HCT116 (cell line): ENCODE measurements around the gene NFATC1. TPM values are rescaled to one million over a fixed set of nuclear protein-coding genes. Genes with fewer than 3 reads are reported as not detected.

Experiments used
- ATAC-seq: fragments of 200-7000 bp; cut with Tn5 transposase; 2 replicates; pipeline ENCODE4 v1.9.1; 2020; ENCODE audit warnings: mild to moderate bottlenecking, moderate library complexity
- BruUV-seq: library from RNA; stranded (reverse); fragments of 400-500 nt; replicated peaks from 2 replicates; lab custom pipeline; 2021; lab: Mats Ljungman, UMichigan
- CTCF ChIA-PET: fragments of 300-600 bp; sonication (Branson Sonifier 250); formaldehyde crosslinking; loops from one replicate; lab custom pipeline; 2021; ENCODE audit warnings: antibody characterized with exemption; lab: Charles Lee
- POLR2A ChIA-PET: fragments of 300-600, 350-600 bp; sonication (Branson Sonifier 250); formaldehyde crosslinking; loops from one replicate; lab custom pipeline; 2021; ENCODE audit warnings: antibody characterized with exemption; lab: Charles Lee
- RAD21 ChIA-PET, 2 experiments: fragments of 300-600 bp; sonication (Branson Sonifier 250); formaldehyde crosslinking; loops; one replicate each; lab custom pipeline; 2023; ENCODE audit warnings: low total read pairs in 2 of 2; ENCODE audit not compliant: uncharacterized antibody in 2 of 2, unreplicated experiment in 2 of 2, low non-redundant PET in 1 of 2; lab: Charles Lee
- DNase-seq: peaks from one replicate; pipeline ENCODE4 v3.0.0-alpha.2; 2010; ENCODE audit warnings: low read depth, low spot score
- H2AFZ ChIP-seq: fragments of 200-600 bp; shearing (Covaris generic), sonication (generic); 2 replicates; pipeline ENCODE4 v1.6.1; 2017; ENCODE audit warnings: low read depth, mixed run types, mixed read lengths, antibody characterized with exemption, low read length; ENCODE audit not compliant: poor library complexity, severe bottlenecking
- H3K27ac ChIP-seq: 2 replicates; pipeline ENCODE4 v1.5.1; 2012; ENCODE audit warnings: low read depth, low read length
- H3K27me3 ChIP-seq: fragments of 200-600 bp; sonication (generic); 2 replicates; pipeline ENCODE4 v1.6.1; 2016; ENCODE audit warnings: mixed run types, low read length, mixed read lengths; ENCODE audit not compliant: insufficient read depth
- H3K36me3 ChIP-seq, 2 experiments: fragments of 200-500 bp in 1 of 2; fragments of 200-600 bp in 1 of 2; sonication (Bioruptor generic) in 1 of 2; sonication (generic) in 1 of 2; 2 replicates each; pipeline versions ENCODE4 v1.5.1 to v1.6.1; 2014 to 2016; ENCODE audit warnings: low read length in 2 of 2, inconsistent platforms in 1 of 2, mixed read lengths in 1 of 2, mixed run types in 1 of 2; ENCODE audit not compliant: insufficient read depth in 2 of 2, control insufficient read depth in 1 of 2
- H3K4me1 ChIP-seq, 2 experiments: fragments of 200-600 bp in 1 of 2; sonication (generic) in 1 of 2; 2 replicates each; pipeline versions ENCODE4 v1.5.1 to v1.6.1; 2012 to 2017; ENCODE audit warnings: low read length in 2 of 2, inconsistent platforms in 1 of 2, mild to moderate bottlenecking in 1 of 2, mixed read lengths in 1 of 2, mixed run types in 1 of 2, moderate library complexity in 1 of 2; ENCODE audit not compliant: insufficient read depth in 2 of 2, control insufficient read depth in 1 of 2
- H3K4me2 ChIP-seq: fragments of 200-600 bp; sonication (generic); 2 replicates; pipeline ENCODE4 v1.6.1; 2017; ENCODE audit warnings: mixed run types, low read length, mixed read lengths
- H3K4me3 ChIP-seq, 2 experiments: fragments of 200-600 bp in 1 of 2; sonication (generic) in 1 of 2; replicated peaks in 1 of 2; 2 replicates each; pipeline ENCODE4 v1.5.1; 2011 to 2016; ENCODE audit warnings: low read length in 2 of 2, control low read depth in 1 of 2, low read depth in 1 of 2, mild to moderate bottlenecking in 1 of 2, mixed read lengths in 1 of 2, mixed run types in 1 of 2
- H3K79me2 ChIP-seq: fragments of 200-600 bp; sonication (generic); 2 replicates; pipeline ENCODE4 v1.6.1; 2017; ENCODE audit warnings: mild to moderate bottlenecking, mixed run types, low read length, moderate library complexity, mixed read lengths; ENCODE audit not compliant: insufficient read depth
- H3K9ac ChIP-seq: fragments of 200-600 bp; sonication (generic); 2 replicates; pipeline ENCODE4 v1.6.1; 2016; ENCODE audit warnings: low read length, mixed read lengths
- H3K9me2 ChIP-seq: fragments of 200-600 bp; sonication (generic), shearing (Covaris generic); 2 replicates; pipeline ENCODE4 v1.6.1; 2017; ENCODE audit warnings: mixed run types, mild to moderate bottlenecking, moderate library complexity; ENCODE audit not compliant: insufficient read depth
- H3K9me3 ChIP-seq, 2 experiments: fragments of 200-500 bp in 1 of 2; fragments of 200-600 bp in 1 of 2; sonication (Bioruptor generic) in 1 of 2; sonication (generic) in 1 of 2; 2 replicates each; pipeline ENCODE4 v1.6.1; 2014 to 2017; ENCODE audit warnings: low read length in 2 of 2, mixed read lengths in 2 of 2, inconsistent platforms in 1 of 2, low read depth in 1 of 2, mild to moderate bottlenecking in 1 of 2, mixed run types in 1 of 2, moderate library complexity in 1 of 2; ENCODE audit not compliant: control insufficient read depth in 1 of 2, insufficient read depth in 1 of 2
- H4K20me1 ChIP-seq: fragments of 200-600 bp; sonication (generic), shearing (Covaris generic); 2 replicates; pipeline ENCODE4 v1.6.1; 2017; ENCODE audit warnings: mixed run types, mild to moderate bottlenecking, moderate library complexity; ENCODE audit not compliant: insufficient read depth
- ATF3 ChIP-seq: IDR thresholded peaks from 2 replicates; pipeline ENCODE4 v1.6.1; 2012
- CBX3 ChIP-seq: IDR thresholded peaks from 2 replicates; pipeline ENCODE4 v1.6.1; 2012; ENCODE audit warnings: low read depth
- CEBPB ChIP-seq: IDR thresholded peaks from 2 replicates; pipeline ENCODE4 v1.6.1; 2012; ENCODE audit warnings: low read depth
- CTCF ChIP-seq, 3 experiments: fragments of 200-600 bp in 1 of 3; sonication (generic) in 1 of 3; IDR thresholded peaks in 2 of 3; conservative IDR thresholded peaks in 1 of 3; 2 replicates each; pipeline ENCODE4 v1.5.1; 2012 to 2017; ENCODE audit warnings: low read depth in 2 of 3, low read length in 2 of 3, antibody characterized with exemption in 1 of 3, borderline replicate concordance in 1 of 3, control low read depth in 1 of 3, mild to moderate bottlenecking in 1 of 3, mixed read lengths in 1 of 3, mixed run types in 1 of 3, moderate library complexity in 1 of 3; ENCODE audit not compliant: insufficient read depth in 1 of 3
- EGR1 ChIP-seq: IDR thresholded peaks from 2 replicates; pipeline ENCODE4 v1.6.1; 2012; ENCODE audit warnings: low read depth
- ELF1 ChIP-seq: IDR thresholded peaks from 2 replicates; pipeline ENCODE4 v1.6.1; 2012; ENCODE audit warnings: low read depth, borderline replicate concordance
- EZH2 ChIP-seq: fragments of 200-600 bp; sonication (generic); IDR thresholded peaks from 2 replicates; pipeline ENCODE4 v1.6.1; 2017; ENCODE audit warnings: antibody characterized with exemption, mixed run types
- FOSL1 ChIP-seq: IDR thresholded peaks from 2 replicates; pipeline ENCODE4 v1.6.1; 2012; ENCODE audit warnings: low read depth
- JUND ChIP-seq: IDR thresholded peaks from 2 replicates; pipeline ENCODE4 v1.6.1; 2012
- MAX ChIP-seq: IDR thresholded peaks from 2 replicates; pipeline ENCODE4 v1.6.1; 2012
- POLR2A ChIP-seq: IDR thresholded peaks from 2 replicates; pipeline ENCODE4 v1.7.0; 2011; ENCODE audit warnings: borderline replicate concordance; ENCODE audit not compliant: insufficient read depth, insufficient read length; ENCODE audit errors: extremely low read depth
- POLR2AphosphoS5 ChIP-seq: IDR thresholded peaks from 2 replicates; pipeline ENCODE4 v1.6.1; 2011; ENCODE audit warnings: mild to moderate bottlenecking, low read depth, low read length, moderate library complexity
- SIN3A ChIP-seq: IDR thresholded peaks from 2 replicates; pipeline ENCODE4 v1.6.1; 2012; ENCODE audit warnings: low read depth
- SP1 ChIP-seq: IDR thresholded peaks from 2 replicates; pipeline ENCODE4 v1.6.1; 2012; ENCODE audit warnings: low read depth
- SRF ChIP-seq: IDR thresholded peaks from 2 replicates; pipeline ENCODE4 v1.6.1; 2012; ENCODE audit warnings: low read depth
- YY1 ChIP-seq: IDR thresholded peaks from 2 replicates; pipeline ENCODE4 v1.6.1; 2011; ENCODE audit warnings: low read length, low read depth, moderate library complexity, mild to moderate bottlenecking; ENCODE audit not compliant: insufficient replicate concordance; ENCODE audit errors: extremely low read depth
- ZBTB33 ChIP-seq: IDR thresholded peaks from 2 replicates; pipeline ENCODE4 v1.6.1; 2011; ENCODE audit warnings: mild to moderate bottlenecking, low read length, moderate library complexity; ENCODE audit not compliant: insufficient replicate concordance; ENCODE audit errors: extremely low read depth
- ZFX ChIP-seq: fragments of 450-650 bp; IDR thresholded peaks from 2 replicates; pipeline ENCODE4 v1.6.1; 2017
- ZNF274 ChIP-seq: fragments of 200-500 bp; sonication (Bioruptor generic); IDR thresholded peaks from 2 replicates; pipeline ENCODE4 v1.6.1; 2014; ENCODE audit warnings: mild to moderate bottlenecking, low read depth, low read length, inconsistent platforms
- intact Hi-C: fragments of 100-400 bp; cut with micrococcal nuclease; formaldehyde crosslinking; loops from 2 replicates; pipeline ENCODE4 v1.10.0; 2022
- total RNA-seq: library from RNA; stranded (reverse); gene quantifications from one replicate; pipeline ENCODE4 v1.2.1, GENCODE V29; 2021; ENCODE audit not compliant: unreplicated experiment

NFATC1 gene
- total RNA-seq, 1 experiment from 2014 or later, result 20.8 TPM

GRCh38 chr18:79445221-79445620 lies 49.5 kb downstream of the NFATC1 start:
- Histone ChIP-seq H2AFZ (no peak overlapping the region), H3K4me1 (no peaks in the 10 kb centered on the region), H3K9me2 (no peaks in the 10 kb centered on the region), H3K79me2 (no peaks in the 10 kb centered on the region), H3K27ac (no peak overlapping the region), H3K36me3 (no peaks in the 10 kb centered on the region), H3K4me3 (no peak overlapping the region), H3K27me3 (no peaks in the 10 kb centered on the region), H4K20me1 (no peaks in the 10 kb centered on the region), H3K4me2 (no peak overlapping the region), H3K9me3 (no peaks in the 10 kb centered on the region), H3K9ac (no peak overlapping the region)
- ChIA-PET POLR2A (no interaction called here), CTCF (no interaction called here), RAD21 (no interaction called here)
- no peak for DNase-seq
- no peak for ATAC-seq
- intact Hi-C loops, result no loop called here
- TF ChIP-seq EGR1 (no peak), SRF (no peak), POLR2AphosphoS5 (no peak), ZNF274 (no peak), ELF1 (no peak), ZBTB33 (no peak), CTCF (IDR thresholded peaks at IDR 0.05 in 2 of 3, conservative IDR thresholded peaks at IDR 0.05 in 1 of 3; ENCODE audit: borderline replicate concordance in 1 of 3, insufficient read depth in 1 of 3, low read depth in 2 of 3, low read length in 2 of 3) (no peak), ATF3 (no peak), MAX (no peak), POLR2A (no peak), ZFX (no peak), YY1 (no peak), CEBPB (no peak), FOSL1 (no peak), JUND (no peak), SIN3A (no peak), SP1 (no peak), EZH2 (no peak), CBX3 (no peak)
- TF ChIP-seq, all 23 proteins: peak for 0
- BruUV-seq, result no TSS peak
